Measurements from ENCODE around the gene PRKACA. TPM values are rescaled to one million over a fixed set of nuclear protein-coding genes. Genes with fewer than 3 reads are reported as not detected.

PRKACA gene
- total RNA-seq, 2 experiments from 2014 or later, result 21.1 to 62.0 TPM

DNA sequence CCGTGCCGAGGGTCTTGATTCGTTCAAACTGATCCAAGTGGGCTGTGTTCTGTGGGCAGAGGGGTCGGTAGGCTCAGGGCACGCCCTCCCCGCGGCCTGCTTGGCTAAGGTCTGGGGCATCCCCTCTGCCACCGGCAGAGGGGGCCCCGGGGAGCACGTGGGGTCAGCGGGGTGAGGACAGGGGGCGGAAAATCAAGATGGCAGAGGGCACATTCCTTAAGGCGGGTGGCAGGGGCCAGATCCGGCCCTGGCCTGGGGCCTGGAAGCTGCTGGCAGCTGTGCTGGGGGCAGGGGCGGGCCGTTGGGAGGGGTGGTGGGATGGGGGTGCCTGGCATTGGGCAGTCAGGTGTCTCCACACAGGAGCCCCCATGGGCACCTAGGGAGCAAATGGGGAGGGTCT, 10.7 kb downstream of the PRKACA start:
- Histone ChIP-seq H3K9me3 (ENCODE audit: low read length) (no peaks in the 10 kb centered on the region), H4K20me1 (ENCODE audit: insufficient read depth, low read length) (no peaks in the 10 kb centered on the region), H2AFZ (ENCODE audit: low read length) (no peak overlapping the region), H3K4me1 (ENCODE audit: insufficient read depth, low read length, poor library complexity, severe bottlenecking) (no peaks in the 10 kb centered on the region), H3K36me3 (ENCODE audit: insufficient read depth, low read length) (peaks cover 7% of the 10 kb centered on the region), H3K79me2 (ENCODE audit: insufficient read depth, low read depth, low read length) (no peaks in the 10 kb centered on the region), H3K4me2 (ENCODE audit: low read length) (no peak overlapping the region), H3K27ac (ENCODE audit: low read depth, low read length, poor library complexity, severe bottlenecking) (no peak overlapping the region), H3K9me2 (ENCODE audit: insufficient read depth, low read length) (no peaks in the 10 kb centered on the region), H3K4me3 (ENCODE audit: low read depth, low read length, poor library complexity, severe bottlenecking) (no peak overlapping the region)
- ChIA-PET CTCF (ENCODE audit: unreplicated experiment) (no interaction called here), POLR2A (interaction anchor here (0.6 kb wide), 2 partner anchors 198 to 236 kb away, joined by 3 read pairs; no protein-coding TSS in a partner anchor)
- no peak for TF ChIP-seq CTCF (conservative IDR thresholded peaks at IDR 0.05; ENCODE audit: low read length)
- no peak for TF ChIP-seq EZH2phosphoT487 (IDR thresholded peaks at IDR 0.05; ENCODE audit: borderline replicate concordance, low read depth, low read length)
- intact Hi-C loops (cut with micrococcal nuclease; ENCODE audit: unreplicated experiment), result no loop called here
- BruUV-seq (replicated peaks), result no TSS peak
- DNase-seq (ENCODE audit: low spot score), result no peak

DNA sequence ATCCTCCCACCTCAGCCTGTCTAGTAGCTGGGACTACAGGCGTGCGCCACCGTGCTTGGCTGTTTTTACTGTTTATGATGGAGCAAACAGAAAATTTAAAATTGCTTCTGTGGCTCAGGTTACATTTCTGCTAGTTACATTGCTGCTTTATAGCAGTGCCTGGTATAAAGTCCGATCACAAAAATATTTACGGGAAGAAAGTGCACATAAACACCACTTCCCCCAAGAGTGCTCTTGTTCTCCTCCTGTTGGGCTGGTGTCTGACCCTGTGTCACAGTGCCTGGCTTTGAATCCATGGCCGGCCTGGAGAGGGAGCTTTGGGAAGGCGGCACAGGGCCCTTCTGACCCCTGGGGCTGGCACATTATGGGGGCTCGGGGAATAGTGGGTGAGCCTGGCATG, 11.9 kb downstream of the PRKACA start:
- H3K79me2 ChIP-seq (ENCODE audit: insufficient read depth, low read depth, low read length), result no peaks in the 10 kb centered on the region
- CTCF ChIA-PET (ENCODE audit: unreplicated experiment), result interaction anchor here (0.6 kb wide), 1 partner anchor 11 kb away, joined by 5 read pairs; no protein-coding TSS in a partner anchor
- no peak overlapping the region for H3K27ac ChIP-seq (ENCODE audit: low read depth, low read length, poor library complexity, severe bottlenecking)
- H3K36me3 ChIP-seq (ENCODE audit: insufficient read depth, low read length), result peaks cover 7% of the 10 kb centered on the region
- no peaks in the 10 kb centered on the region for H3K4me1 ChIP-seq (ENCODE audit: insufficient read depth, low read length, poor library complexity, severe bottlenecking)
- BruUV-seq (replicated peaks), result no TSS peak
- H3K9me2 ChIP-seq (ENCODE audit: insufficient read depth, low read length), result no peaks in the 10 kb centered on the region
- no peak overlapping the region for H3K4me3 ChIP-seq (ENCODE audit: low read depth, low read length, poor library complexity, severe bottlenecking)
- DNase-seq (ENCODE audit: low spot score), result no peak
- no peaks in the 10 kb centered on the region for H3K9me3 ChIP-seq (ENCODE audit: low read length)
- H4K20me1 ChIP-seq (ENCODE audit: insufficient read depth, low read length), result no peaks in the 10 kb centered on the region
- POLR2A ChIA-PET, result interaction anchor here (1.2 kb wide), 1 partner anchor 30 kb away, joined by 3 read pairs; no protein-coding TSS in a partner anchor
- no peak overlapping the region for H2AFZ ChIP-seq (ENCODE audit: low read length)
- TF ChIP-seq CTCF (conservative IDR thresholded peaks at IDR 0.05; ENCODE audit: low read length) (no peak), EZH2phosphoT487 (IDR thresholded peaks at IDR 0.05; ENCODE audit: borderline replicate concordance, low read depth, low read length) (no peak)
- no peak overlapping the region for H3K4me2 ChIP-seq (ENCODE audit: low read length)
- intact Hi-C loops (cut with micrococcal nuclease; ENCODE audit: unreplicated experiment), result no loop called here

DNA sequence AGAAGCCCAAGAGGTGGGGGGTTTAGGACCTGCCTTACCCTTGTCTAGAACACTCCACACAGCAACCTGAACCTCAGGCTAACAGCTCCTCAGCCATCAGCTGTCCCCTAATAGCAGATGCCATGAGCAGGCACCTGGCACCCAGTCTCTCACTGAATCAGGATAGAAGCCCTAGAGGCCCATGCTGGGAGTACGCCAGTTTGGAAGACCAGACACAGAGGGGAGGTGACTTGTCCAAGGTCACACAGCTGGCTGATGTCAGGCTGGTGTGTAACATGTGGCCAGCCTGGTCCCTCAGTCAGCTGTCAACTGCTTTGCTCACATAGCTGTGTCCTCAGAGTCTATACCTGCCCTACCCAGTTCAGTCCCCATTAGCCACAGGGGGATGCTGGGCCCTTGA, 14.3 kb downstream of the PRKACA start:
- Histone ChIP-seq H3K79me2 (ENCODE audit: insufficient read depth, low read depth, low read length) (no peaks in the 10 kb centered on the region), H3K4me1 (ENCODE audit: insufficient read depth, low read length, poor library complexity, severe bottlenecking) (no peaks in the 10 kb centered on the region), H3K9me3 (ENCODE audit: low read length) (no peaks in the 10 kb centered on the region), H4K20me1 (ENCODE audit: insufficient read depth, low read length) (no peaks in the 10 kb centered on the region), H3K9me2 (ENCODE audit: insufficient read depth, low read length) (no peaks in the 10 kb centered on the region), H3K27ac (ENCODE audit: low read depth, low read length, poor library complexity, severe bottlenecking) (no peak overlapping the region), H3K36me3 (ENCODE audit: insufficient read depth, low read length) (peaks cover 7% of the 10 kb centered on the region), H3K4me3 (ENCODE audit: low read depth, low read length, poor library complexity, severe bottlenecking) (no peak overlapping the region), H3K4me2 (ENCODE audit: low read length) (no peak overlapping the region), H2AFZ (ENCODE audit: low read length) (no peak overlapping the region)
- DNase-seq (ENCODE audit: low spot score), result no peak
- ChIA-PET CTCF (ENCODE audit: unreplicated experiment) (no interaction called here), POLR2A (no interaction called here)
- intact Hi-C loops (cut with micrococcal nuclease; ENCODE audit: unreplicated experiment), result no loop called here
- BruUV-seq (replicated peaks), result no TSS peak
- no peak for TF ChIP-seq EZH2phosphoT487 (IDR thresholded peaks at IDR 0.05; ENCODE audit: borderline replicate concordance, low read depth, low read length)
- TF ChIP-seq CTCF (conservative IDR thresholded peaks at IDR 0.05; ENCODE audit: low read length), result no peak

All from OCI-LY7 (cell line).